ENCODE data around the gene SYT15.
"Not testable (repeated sequence)": the region's sequence is repeated elsewhere in the genome, so short reads cannot be mapped to it uniquely, and the experiment has no call there.

Gene SYT15

GRCh38 chr10:46585246-46585645, 6.3 kb downstream of the SYT15 start:
- DNase-seq: not testable (repeated sequence)

GRCh38 chr10:46587546-46587945, 8.6 kb downstream of the SYT15 start:
- DNase-seq: not testable (repeated sequence)

GRCh38 chr10:46588221-46588620, 9.3 kb downstream of the SYT15 start:
- not testable (repeated sequence) for DNase-seq

GRCh38 chr10:46589589-46589988, 10.7 kb downstream of the SYT15 start:
- not testable (repeated sequence) for DNase-seq

GRCh38 chr10:46591053-46591452, 12.1 kb downstream of the SYT15 start:
- DNase-seq: not testable (repeated sequence)

- DNase-seq: not testable (repeated sequence)
Observed at GRCh38 chr10:46593307-46593706, 14.4 kb downstream of the SYT15 start.

GRCh38 chr10:46594453-46595063, 15.6 kb downstream of the SYT15 start:
- DNase-seq: not testable (repeated sequence)

- not testable (repeated sequence) for DNase-seq
Observed at GRCh38 chr10:46596570-46596969, 17.6 kb downstream of the SYT15 start.

GRCh38 chr10:46597616-46598246, 18.8 kb downstream of the SYT15 start:
- DNase-seq: not testable (repeated sequence)

GRCh38 chr10:46600516-46600915, 21.6 kb downstream of the SYT15 start:
- not testable (repeated sequence) for DNase-seq

GRCh38 chr10:46615540-46615939, 36.6 kb downstream of the SYT15 start:
- not testable (repeated sequence) for DNase-seq

- not testable (repeated sequence) for DNase-seq
Observed at GRCh38 chr10:46616227-46616626, 37.3 kb downstream of the SYT15 start.

- not testable (repeated sequence) for DNase-seq
Observed at GRCh38 chr10:46617134-46617533, 38.2 kb downstream of the SYT15 start.

- not testable (repeated sequence) for DNase-seq
Observed at GRCh38 chr10:46617913-46618312, 39.0 kb downstream of the SYT15 start.

- not testable (repeated sequence) for DNase-seq
Observed at GRCh38 chr10:46623899-46624654, 45.1 kb downstream of the SYT15 start.

GRCh38 chr10:46629805-46630204, 50.9 kb downstream of the SYT15 start:
- DNase-seq: not testable (repeated sequence)

- DNase-seq: not testable (repeated sequence)
Observed at GRCh38 chr10:46630816-46631215, 51.9 kb downstream of the SYT15 start.

GRCh38 chr10:46631683-46632082, 52.8 kb downstream of the SYT15 start:
- DNase-seq: not testable (repeated sequence)

- DNase-seq: not testable (repeated sequence)
Observed at GRCh38 chr10:46634698-46635097, 55.8 kb downstream of the SYT15 start.

GRCh38 chr10:46635364-46635959, 56.5 kb downstream of the SYT15 start:
- not testable (repeated sequence) for DNase-seq

- not testable (repeated sequence) for DNase-seq
Observed at GRCh38 chr10:46640005-46640404, 61.1 kb downstream of the SYT15 start.

Measured in hypothalamus (tissue), 51 donors.